Epithelial cell of esophagus (primary cell): ENCODE measurements around the gene RBPMS2.
A peak's percentile ranks its signal among the peaks of the same experiment; 100 is the strongest.

Source experiments
- DNase-seq: peaks from one replicate; pipeline ENCODE4 v3.0.0; 2010; ENCODE audit warnings: low read depth
- H3K4me3 ChIP-seq: 2 replicates; pipeline ENCODE4 v1.5.1; 2011; ENCODE audit warnings: mild to moderate bottlenecking, low read length, control low read depth
- CTCF ChIP-seq: IDR thresholded peaks from 2 replicates; pipeline ENCODE4 v1.5.1; 2011; ENCODE audit warnings: low read depth, mild to moderate bottlenecking, low read length, control low read depth, inconsistent platforms; ENCODE audit not compliant: insufficient read depth; ENCODE audit errors: missing control alignments

RBPMS2 gene

GRCh38 chr15:64809649-64810496, 34.5 kb upstream of the RBPMS2 start:
- no peak overlapping the region for H3K4me3 ChIP-seq
- peak; percentile 93 for TF ChIP-seq CTCF
- peak; percentile 71 for DNase-seq

GRCh38 chr15:64808785-64809453, 33.5 kb upstream of the RBPMS2 start:
- no peak for TF ChIP-seq CTCF
- no peak overlapping the region for H3K4me3 ChIP-seq
- DNase-seq, result no peak

- TF ChIP-seq CTCF, result no peak
- DNase-seq, result no peak
- no peak overlapping the region for H3K4me3 ChIP-seq
These were observed 32.4 kb upstream of the RBPMS2 start for GRCh38 chr15:64807751-64808222.

GRCh38 chr15:64807051-64807749, 31.8 kb upstream of the RBPMS2 start:
- DNase-seq, result no peak
- H3K4me3 ChIP-seq, result no peak overlapping the region
- no peak for TF ChIP-seq CTCF

GRCh38 chr15:64806509-64806908, 31.1 kb upstream of the RBPMS2 start:
- no peak for TF ChIP-seq CTCF
- DNase-seq, result no peak
- no peak overlapping the region for H3K4me3 ChIP-seq

- TF ChIP-seq CTCF, result no peak
- no peak overlapping the region for H3K4me3 ChIP-seq
- DNase-seq, result no peak
These were observed 29.2 kb upstream of the RBPMS2 start for GRCh38 chr15:64804619-64805018.
